ENCODE measurements around the gene MTX1. TPM values are rescaled to one million over a fixed set of nuclear protein-coding genes. Genes with fewer than 3 reads are reported as not detected.
"Not testable (repeated sequence)": the region's sequence is repeated elsewhere in the genome, so short reads cannot be mapped to it uniquely, and the experiment has no call there.

Gene MTX1
- total RNA-seq, result 10 to 100 TPM; 20.5 to 54.8 (median 40.8) TPM

- intact Hi-C loops (cut with DNase I; ENCODE audit: low total_unique reads), result no loop called here
- H3K4me3 ChIP-seq (ENCODE audit: low read depth, poor library complexity, severe bottlenecking), result peak within 1 kb of the TSS; percentile 87
Observed at GRCh38 chr1:155208541-155209311, at the start of gene MTX1. Gene MTX1, plus strand, starts transcription at chr1:155208695. Its CDS starts 110 bp downstream, at chr1:155208805.

GRCh38 chr1:155158991-155159390 lies 49.5 kb upstream of the MTX1 start:
- no peak for DNase-seq (ENCODE audit: low spot score in 2 of 2)
- intact Hi-C loops (cut with DNase I; ENCODE audit: low total_unique reads), result no loop called here
- TF ChIP-seq CTCF (IDR thresholded peaks at IDR 0.05) (no peak), POLR2A (IDR thresholded peaks at IDR 0.05) (no peak)
- WGBS, 2 donors, result 50 to 57% methylated on average over 1 of the region's 1 CpG
- no peak overlapping the region for H3K4me3 ChIP-seq (ENCODE audit: low read depth, poor library complexity, severe bottlenecking)

More at GRCh38 chr1:155208541-155209311, at the start of gene MTX1:
- TF ChIP-seq POLR2A (IDR thresholded peaks at IDR 0.05) (no peak), CTCF (IDR thresholded peaks at IDR 0.05) (no peak)
- WGBS, 2 donors, result 0% methylated on average over 15 to 62 of the region's 64 CpGs
- DNase-seq (ENCODE audit: low spot score in 2 of 2), result peak; percentile 87 to 98

DNA sequence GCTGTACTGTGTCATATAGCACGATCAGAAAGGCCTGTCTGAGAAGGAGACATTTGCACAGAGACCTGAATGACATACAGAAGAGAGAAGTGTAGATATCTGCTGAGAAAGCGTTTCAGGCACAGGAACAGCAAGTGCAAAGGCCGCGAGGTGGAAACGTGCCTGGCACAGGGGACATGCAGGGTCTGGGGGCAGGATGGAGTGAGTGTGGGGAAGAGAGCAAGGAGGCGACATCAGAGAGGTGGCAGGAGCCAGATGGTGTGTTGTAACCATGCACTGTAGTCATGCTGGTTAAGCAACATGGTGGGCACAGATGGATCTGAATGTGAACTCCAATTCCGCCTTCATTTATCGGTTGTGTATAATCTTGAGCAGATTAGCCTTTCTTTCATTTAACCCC lies 48.4 kb upstream of the MTX1 start:
- no peak for TF ChIP-seq POLR2A (IDR thresholded peaks at IDR 0.05)
- no peak for TF ChIP-seq CTCF (IDR thresholded peaks at IDR 0.05)
- no peak overlapping the region for H3K4me3 ChIP-seq (ENCODE audit: low read depth, poor library complexity, severe bottlenecking)
- DNase-seq (ENCODE audit: low spot score in 2 of 2), result no peak
- intact Hi-C loops (cut with DNase I; ENCODE audit: low total_unique reads), result no loop called here
- WGBS, 2 donors, result 80 to 87% methylated on average over 8 of the region's 8 CpGs

- DNase-seq (ENCODE audit: low spot score in 2 of 2); H3K4me3 ChIP-seq (ENCODE audit: low read depth, poor library complexity, severe bottlenecking); intact Hi-C loops (cut with DNase I; ENCODE audit: low total_unique reads): not testable (repeated sequence)
- WGBS, 2 donors, result 95 to 99% methylated on average over 6 of the region's 6 CpGs
Observed at GRCh38 chr1:155162631-155163030, 45.9 kb upstream of the MTX1 start.

DNA sequence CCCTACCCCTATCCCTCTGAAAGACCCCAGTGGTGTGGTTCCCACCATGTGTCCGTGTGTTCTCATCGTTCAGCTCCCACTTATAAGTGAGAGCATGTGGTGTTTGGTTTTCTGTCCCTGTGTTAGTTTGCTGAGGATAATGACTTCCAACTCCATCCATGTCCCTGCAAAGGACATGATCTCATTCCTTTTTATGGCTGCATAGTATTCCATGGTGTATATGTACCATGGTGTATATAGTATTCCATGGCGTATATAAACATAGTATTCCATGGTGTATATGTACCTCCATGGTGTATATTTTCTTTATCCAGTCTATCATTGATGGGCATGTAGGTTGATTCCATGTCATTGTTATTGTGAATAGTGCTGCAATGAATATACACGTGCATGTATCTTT lies 44.7 kb upstream of the MTX1 start:
- DNase-seq (ENCODE audit: low spot score in 2 of 2); intact Hi-C loops (cut with DNase I; ENCODE audit: low total_unique reads); H3K4me3 ChIP-seq (ENCODE audit: low read depth, poor library complexity, severe bottlenecking): not testable (repeated sequence)
- WGBS, 2 donors, result 93 to 98% methylated on average over 4 of the region's 4 CpGs

GRCh38 chr1:155164625-155165024 lies 43.9 kb upstream of the MTX1 start:
- H3K4me3 ChIP-seq (ENCODE audit: low read depth, poor library complexity, severe bottlenecking); intact Hi-C loops (cut with DNase I; ENCODE audit: low total_unique reads): not testable (repeated sequence)
- peak in 1 of 2 donors; percentile 52 for DNase-seq (ENCODE audit: low spot score in 2 of 2)
- WGBS, 2 donors, result 90 to 95% methylated on average over 11 of the region's 11 CpGs

GRCh38 chr1:155166051-155166470 lies 42.4 kb upstream of the MTX1 start:
- no peak for TF ChIP-seq POLR2A (IDR thresholded peaks at IDR 0.05)
- no peak for TF ChIP-seq CTCF (IDR thresholded peaks at IDR 0.05)
- peak in 1 of 2 donors; percentile 83 for DNase-seq (ENCODE audit: low spot score in 2 of 2)
- H3K4me3 ChIP-seq (ENCODE audit: low read depth, poor library complexity, severe bottlenecking), result no peak overlapping the region
- 62 to 67% methylated on average over 8 of the region's 8 CpGs for WGBS, 2 donors
- intact Hi-C loops (cut with DNase I; ENCODE audit: low total_unique reads), result no loop called here

Data from lower leg skin (tissue), 4 donors.